HG03342 (cell line): ENCODE results near the gene TNFSF15.

Experiments used
- ATAC-seq: cut with Tn5 transposase; IDR thresholded peaks from one replicate; pipeline ENCODE4 v1.9.1; 2021; ENCODE audit warnings: mild to moderate bottlenecking, moderate library complexity; ENCODE audit not compliant: unreplicated experiment

TNFSF15 gene

DNA sequence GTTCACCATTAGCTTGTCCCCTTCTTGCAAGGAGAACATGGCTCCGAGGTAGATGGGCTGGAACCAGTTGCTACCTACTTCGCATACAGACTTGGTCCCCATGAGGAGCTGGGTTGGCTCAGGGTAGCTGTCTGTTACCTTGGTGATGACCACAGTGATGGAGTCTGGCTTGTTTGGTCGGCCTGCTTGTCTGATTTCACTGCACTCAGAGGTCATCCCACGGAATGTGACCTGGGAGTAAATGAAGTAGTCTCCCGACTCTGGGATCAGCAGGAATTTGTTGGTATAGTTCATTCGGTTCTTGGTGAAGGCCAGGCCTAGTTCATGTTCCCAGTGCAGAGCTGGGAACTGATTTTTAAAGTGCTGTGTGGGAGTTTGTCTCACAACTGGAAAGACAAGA is 15.3 kb downstream of the TNFSF15 start:
- no peak for ATAC-seq

DNA sequence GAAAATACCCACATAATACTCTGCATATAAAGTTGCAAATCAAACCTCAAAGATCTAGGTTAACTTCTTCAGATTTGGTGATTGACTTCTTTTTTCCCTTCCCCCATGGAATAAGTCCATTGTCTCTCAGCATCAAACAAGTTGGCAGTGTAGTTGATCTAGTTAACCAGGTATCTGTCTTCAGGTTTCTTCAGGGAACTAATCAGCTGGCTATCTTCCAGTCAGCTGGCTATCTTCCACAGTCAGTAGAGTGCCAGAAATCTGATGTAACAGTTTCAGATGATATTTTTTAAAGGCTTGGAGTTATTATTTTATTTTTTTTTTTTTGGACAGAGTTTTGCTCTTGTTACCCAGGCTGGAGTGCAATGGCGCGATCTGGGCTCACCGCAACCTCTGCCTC is 16.8 kb downstream of the TNFSF15 start:
- no peak for ATAC-seq

DNA sequence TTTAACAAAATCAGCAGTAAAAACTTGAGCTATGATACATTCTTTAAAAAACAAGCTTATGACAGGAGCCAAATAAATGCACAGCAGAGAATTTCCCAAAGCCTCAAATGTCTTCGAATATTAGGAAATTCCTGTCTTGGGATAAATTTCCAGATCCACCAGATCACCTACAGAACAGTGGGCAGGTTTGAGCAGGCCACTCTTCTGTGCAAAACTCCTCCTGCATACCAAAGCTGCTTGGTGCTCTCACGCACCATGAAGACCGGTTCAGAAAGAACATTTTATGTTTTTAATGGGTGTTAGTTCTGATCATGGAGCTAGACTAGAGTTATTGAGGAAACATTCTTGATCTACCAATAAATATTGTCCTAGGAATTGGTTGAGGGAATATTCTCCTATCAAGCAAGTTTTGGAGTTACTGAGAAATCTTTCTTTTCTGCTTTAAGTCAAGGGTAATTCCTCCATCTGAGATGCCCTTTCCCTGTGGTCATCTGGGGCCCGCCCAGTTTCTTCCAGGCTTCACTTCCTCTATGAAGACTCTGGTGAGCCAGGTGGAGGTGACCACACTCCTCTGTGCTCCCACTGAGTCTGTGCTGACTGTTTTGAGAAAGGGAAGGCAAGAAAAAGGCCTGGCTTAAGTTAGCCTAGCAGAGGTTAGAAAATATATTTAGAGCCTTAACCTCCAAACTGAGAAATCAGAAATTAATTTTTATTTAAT is 17.9 kb downstream of the TNFSF15 start:
- no peak for ATAC-seq

DNA sequence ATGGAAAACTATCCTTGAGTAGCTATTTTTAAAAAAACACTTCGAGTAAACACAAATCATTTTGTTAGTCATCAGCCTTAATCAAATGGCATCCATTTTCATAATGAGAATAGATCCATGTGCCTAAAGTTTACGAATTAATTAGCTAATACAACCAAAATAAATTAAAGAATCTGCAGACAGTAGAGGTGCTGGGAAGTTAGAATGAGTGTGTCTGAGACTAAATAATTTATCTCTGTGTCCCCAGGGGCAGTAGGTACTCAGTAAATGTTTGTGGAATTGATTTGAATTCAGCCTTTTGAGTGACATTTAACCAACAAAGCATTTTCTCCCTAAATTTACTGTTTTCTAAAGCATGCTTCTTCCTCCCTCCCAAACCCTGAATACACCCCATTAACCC is 18.6 kb downstream of the TNFSF15 start:
- ATAC-seq: no peak

DNA sequence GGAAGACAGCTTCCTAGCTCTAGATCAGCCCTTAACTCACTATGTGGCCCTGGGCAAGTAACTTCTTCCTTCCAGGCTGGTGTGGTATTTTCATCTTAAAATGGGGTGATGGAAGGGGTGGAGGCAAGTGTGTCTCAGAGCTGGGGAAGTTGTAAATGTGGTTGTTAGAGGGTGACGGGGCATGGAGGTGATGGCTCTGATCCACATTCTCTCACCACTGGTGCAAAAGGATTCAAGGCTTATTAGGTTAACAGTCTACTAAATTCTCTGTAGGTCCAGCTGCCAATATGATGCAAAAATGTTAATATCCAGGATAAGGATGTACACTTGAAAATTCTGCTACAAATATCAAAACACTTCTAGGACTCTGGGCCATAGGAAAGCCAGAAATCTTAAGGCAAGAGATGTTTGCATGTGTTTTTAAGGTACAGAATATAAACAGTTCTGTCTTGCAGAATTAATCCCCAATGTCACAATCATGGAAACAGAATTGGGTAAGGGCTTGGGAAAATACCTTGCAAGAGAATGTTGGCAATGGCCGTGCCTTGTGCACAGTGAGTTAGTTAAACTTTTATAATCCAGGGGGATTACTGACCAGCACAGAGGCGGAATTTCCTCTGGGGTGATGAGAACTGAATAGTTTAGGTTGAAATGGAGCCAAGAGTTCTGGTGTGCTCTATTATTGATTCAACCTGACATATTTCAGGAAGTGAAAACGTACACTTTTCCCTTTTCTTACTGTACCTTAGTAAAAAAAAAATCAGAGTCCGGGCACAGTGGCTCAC is 19.8 kb downstream of the TNFSF15 start:
- ATAC-seq: no peak

DNA sequence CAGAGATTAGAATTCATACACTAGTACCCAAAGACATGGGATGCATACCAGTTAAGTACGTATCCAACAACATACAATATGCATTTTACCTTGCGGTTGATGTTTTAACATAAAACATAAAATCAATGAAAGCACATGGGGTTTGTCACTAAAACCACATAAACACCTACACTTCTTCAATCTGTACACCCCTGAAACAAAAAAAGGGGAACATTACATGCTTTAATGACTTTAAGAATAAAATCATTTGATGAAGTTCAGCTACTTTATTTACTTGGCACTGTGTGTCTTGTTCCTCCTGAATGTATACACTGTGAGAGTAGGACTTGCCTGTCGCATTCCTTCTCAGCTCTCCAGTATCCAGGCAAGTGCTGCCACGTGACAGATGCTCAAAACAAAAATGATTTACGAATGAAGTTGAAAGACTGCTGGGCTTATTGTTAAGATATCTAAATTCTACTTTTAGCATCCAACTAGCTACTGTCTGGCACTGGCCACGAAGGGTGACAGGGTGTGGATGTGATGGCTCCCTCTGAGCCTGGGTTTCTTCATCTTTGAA is 21.0 kb downstream of the TNFSF15 start:
- no peak for ATAC-seq

DNA sequence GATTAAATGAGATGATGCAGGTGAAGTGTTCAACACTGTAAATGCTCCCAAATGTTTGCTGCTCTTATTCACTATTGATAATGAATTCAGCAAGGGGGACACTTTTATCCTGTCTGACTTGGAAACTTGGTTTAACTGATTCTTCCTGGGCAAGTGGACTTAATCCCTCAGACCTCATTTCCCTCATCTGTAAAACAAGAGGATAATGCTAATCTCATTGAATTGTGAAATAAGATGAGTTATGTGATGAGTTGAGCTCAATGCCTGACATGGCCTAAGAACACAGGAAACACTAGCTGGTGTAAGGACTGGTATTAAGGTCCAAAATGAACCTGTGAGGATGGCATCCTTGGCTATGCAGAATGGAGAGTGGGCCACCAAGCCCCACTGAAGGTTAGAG is 23.3 kb downstream of the TNFSF15 start:
- ATAC-seq: no peak

DNA sequence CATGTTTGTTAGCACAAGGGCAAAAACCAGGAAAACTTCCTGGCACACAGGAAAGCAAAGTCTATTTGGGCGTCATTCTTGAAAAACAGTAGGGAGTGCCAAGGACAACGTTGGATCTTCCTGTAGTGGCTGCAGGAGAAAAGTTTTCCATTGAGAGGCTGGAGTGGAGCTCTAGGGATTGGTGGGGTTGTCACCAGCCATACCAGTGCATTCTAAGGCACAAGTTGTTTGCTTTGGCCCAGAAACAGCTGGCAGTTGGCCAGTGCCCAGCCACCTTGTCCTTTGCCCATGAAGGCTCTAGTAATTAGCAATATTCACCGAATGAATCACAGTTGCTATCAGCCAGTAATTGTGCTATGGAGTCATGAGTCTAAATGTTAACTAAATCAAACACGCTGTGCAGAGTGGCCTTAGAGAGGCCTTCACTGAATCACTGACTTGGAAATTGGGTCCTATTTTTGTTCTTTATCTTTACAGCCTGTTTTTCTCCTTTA is 26.4 kb downstream of the TNFSF15 start:
- ATAC-seq: no peak

DNA sequence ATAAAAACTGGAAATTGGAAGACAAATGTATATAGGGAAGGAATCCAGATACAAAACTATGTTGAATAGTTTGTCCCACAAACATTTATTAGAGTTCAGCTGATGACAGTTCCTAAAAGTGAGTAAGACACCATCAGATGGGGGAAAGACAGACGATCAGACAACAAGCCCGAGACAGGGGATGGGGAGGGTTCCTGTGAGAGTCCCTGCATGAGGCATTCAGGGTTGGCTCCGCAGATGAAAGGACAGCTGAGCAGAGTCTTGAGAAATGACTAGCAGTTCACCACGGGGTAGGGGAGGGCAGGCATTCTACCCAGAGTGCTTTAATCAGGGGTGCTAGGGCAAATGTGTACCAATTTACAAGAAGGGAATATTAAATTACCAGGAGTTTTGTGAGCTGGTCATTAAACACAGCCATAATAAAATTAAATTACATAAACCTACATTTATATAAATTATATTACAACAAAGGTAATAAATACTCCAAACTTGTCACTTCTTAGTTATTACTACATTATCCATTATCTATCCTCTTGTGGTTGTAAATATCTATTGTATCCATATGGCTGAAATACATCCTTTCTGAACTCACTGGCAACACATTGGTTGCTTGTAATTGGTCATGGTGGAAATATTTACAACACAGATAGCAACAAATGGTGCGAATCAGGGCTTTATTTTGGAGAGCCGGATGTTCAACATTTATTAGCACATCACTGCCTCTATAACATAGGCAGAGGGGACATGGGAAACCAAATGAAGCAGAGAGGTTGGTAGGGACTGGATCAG is 27.8 kb downstream of the TNFSF15 start:
- no peak for ATAC-seq

DNA sequence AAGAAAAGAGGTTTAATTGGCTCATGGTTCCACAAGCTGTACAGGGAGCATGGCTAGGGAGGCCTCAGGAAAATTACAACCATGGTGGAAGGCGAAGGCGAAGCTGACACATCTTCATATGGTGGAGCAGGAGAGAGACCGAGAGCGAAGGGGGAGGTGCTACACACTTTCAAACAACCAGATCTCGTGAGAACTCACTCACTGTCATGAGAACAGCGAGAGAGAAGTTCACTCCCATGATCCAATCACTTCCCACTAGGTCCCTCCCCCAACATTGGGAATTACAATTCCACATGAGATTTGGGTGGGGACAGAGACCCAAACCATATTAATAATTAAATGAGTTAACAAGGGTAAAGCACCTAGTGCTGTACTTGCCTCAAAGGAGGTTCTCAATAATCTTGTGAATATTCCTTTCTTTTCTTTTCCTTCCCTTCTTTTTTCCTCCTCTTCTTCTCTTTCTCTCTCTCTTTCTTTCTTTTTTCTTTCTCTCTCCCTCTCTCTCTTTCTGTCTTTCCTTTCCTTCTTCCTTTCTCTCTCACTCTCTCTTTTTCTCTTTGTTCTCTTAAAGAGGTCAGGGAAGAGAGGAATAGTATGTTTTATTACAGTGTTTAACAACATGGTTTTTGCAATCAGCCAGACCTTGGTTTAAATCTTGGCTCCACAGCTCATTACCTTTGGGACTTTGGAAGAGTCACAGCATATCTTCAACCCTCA is 29.0 kb downstream of the TNFSF15 start:
- ATAC-seq: no peak

DNA sequence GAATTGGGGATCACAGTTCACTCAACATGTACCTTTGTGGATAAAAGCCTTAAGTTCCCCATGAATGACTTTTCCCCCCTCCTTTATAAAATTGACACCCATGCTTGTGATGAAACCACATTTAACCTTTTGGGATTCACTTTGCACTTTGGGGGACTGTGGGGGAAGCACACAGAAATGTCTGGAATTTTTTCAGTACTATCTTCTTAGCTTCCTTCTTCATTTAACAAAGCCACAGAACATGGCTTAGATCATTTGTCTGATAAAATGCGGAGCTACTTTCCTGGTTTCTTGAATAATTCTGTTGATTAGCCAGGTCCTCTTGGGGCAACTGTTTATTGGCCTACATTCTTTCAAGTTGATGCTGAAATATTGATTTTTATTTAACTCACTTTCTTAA is 29.9 kb downstream of the TNFSF15 start:
- no peak for ATAC-seq

DNA sequence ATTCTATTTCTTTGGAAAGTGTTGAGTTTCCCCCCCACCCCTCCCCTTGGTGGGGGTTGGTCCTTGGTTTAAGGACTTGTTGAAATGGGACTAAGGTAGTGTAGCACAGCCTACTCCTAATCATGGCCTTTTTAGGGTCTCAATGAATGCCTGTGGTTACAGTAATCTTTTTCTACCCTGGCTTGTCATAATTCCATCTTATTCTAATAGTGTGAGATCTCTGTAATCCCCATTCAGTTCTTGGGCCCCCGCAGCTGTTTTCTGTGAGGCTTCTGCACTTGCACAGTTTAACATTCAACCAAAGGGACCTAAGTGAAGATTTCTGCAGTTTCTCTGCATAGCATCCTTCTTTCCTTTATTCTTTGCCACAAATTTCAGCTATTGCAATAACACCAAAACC is 30.7 kb downstream of the TNFSF15 start:
- no peak for ATAC-seq

DNA sequence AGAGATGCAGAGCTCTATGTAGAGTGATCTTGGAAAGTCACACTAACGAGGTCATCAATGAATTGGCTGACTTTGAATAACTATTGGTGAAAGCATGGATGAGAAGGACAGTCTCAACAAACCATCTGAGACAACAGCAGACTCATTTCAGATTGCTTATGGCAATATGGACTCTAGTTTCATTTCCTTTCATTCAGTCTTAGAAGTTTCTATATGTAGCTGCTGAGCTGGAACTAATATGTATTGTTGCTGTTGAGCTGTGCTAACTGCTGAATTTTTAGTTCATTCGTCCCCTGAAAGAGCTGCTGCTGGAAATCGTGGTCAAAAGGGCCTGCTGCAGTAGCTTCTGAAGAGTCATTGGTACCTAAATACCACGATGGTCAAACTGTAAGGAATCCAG is 31.3 kb downstream of the TNFSF15 start:
- peak; percentile 55 for ATAC-seq

DNA sequence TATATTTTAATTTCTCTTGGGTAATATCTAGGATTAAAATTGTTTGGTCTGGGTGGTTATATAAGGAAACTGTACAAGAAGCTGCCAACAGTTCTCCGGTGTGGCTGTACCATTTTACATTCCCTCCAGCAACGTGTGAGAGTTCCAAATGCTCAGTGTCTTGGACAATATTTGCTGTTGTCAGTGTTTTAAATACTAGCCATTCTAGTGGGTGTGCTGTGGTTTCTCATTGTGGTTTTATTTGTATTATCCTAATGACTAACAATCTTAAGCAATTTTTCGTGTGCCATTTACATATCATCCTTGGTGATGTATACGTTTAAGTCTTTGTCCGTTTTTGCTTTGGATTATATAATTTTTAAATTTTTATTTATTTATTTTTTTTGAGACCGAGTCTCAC is 34.0 kb downstream of the TNFSF15 start:
- no peak for ATAC-seq

DNA sequence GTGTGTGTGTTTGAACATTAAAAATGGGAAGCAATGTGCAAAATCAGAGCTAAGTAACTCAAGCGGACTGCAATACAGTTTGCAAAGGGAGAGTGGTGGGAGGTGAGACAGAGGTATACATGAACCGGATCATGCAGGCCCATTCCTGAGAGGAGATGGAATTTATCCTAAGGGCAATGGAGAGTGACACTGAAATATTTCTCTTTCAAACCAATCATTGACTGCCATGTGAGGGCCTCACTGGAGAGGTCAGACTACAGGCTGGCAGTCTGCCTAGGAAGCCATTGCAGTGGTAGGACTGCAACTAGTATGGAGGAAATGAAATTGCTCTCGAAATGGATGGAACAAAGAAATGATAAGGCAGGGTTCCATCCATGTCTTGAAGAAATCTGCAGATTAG is 34.8 kb downstream of the TNFSF15 start:
- ATAC-seq: no peak

DNA sequence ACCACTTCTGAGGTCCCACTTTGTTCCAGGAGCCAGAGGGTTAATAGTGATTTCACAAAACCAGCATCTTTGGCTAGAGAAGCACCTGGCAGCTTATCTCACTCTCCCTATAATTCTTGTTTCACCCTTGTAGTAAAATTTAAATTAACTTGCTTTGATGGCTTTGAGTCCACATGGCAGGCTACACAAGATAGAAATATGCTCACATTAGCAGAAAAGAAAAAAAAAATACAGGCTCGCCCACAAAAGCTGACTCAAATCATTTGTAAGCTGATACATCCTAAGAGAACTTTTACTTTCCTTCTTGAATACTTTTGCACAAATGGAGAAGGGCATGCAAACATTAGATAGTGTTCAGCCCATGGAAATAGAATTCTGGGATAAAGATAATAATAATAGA is 36.2 kb downstream of the TNFSF15 start:
- ATAC-seq: no peak

DNA sequence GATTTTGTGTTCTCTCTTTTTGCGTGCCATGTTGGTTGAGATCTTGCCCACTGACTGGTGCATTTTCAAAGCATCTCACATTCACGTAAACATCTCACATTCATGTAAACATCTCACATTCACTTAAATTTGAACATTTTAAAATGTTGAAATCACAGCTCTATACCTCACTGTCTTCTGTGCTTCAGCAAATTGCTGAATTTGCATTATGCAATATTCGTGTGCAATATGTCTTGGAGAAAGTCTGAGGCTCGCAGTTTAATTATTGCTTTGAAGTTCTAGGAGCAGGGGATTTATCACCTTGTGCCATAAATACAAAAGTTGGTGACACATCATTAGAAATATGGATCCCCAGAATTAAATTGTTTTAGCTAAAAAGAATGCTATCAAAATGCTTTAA is 42.6 kb downstream of the TNFSF15 start:
- ATAC-seq: no peak

DNA sequence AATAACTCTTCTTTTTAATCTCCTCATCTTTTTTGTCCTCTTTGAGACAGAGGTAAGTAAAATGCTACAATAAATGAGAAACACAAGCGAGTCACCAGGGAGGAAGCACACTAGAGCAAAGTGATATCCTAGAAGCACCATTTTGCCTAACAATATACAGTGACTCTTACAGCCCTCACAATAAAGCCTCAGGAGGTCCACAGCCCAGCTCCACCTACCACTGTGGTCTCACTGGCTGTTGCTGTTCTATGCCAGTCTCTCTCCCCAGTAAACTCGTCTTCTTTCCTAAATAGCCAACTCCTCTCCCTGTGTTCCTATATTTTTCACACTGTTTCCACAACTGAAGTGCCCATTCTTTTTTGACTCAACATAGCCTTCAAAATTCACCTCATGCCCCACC is 44.3 kb downstream of the TNFSF15 start:
- ATAC-seq: no peak

DNA sequence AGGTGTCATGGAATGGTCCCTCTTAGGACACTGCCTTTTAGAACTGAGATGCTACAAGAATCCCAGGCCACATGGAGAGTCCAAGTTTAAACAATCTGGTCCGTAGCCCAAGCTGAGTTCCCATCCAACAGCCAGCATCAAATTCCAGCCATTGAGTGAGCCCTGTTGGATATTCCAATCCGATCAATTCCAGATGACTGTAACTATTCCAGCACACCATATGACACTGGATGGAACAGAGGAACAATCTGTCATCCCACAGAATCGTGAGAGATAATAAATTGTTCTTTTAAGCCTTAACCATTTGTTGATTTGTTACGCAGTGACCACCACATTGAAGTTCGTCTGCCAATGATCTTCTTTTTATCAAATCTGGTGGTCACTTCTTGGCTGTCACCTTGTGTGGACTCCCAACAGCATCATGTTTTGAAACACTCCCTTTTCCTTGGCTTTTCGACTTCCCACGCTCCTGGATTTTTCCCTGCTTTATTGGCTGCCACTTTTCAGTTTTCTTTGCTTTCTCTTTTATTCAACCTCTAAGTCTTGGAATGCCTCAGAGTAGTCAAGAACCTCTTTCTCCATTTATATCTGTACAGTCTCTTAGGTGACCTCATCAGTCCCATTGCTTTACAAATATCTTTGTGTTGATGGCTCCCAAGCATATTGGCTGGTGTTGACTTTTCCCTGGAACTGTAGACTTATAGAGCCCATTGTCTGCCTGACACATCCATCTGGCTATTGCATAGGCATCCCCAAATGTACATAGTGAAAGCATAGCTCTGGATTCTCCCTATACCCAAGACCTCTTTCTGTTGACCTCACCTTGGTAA is 46.1 kb downstream of the TNFSF15 start:
- no peak for ATAC-seq

DNA sequence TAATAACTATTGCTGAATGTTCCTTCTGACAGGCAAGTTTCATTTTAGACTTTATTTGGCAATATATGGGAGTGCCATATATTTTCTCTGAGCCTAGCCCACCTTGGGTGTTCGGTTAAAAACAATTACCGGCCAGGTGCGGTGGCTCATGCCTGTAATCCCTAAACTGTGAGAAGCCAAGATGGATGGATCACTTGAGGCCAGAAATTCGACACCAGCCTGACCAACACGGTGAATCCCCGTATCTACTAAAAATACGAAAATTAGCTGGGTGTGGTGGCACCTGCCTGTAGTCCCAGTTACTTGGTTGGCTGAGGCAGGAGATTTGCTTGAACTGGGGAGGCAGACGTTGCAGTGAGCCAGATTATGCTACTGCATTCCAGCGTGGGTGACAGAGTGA is 47.9 kb downstream of the TNFSF15 start:
- no peak for ATAC-seq
